Measurements from ENCODE around the gene HCFC1.

Gene HCFC1

GRCh38 chrX:153965406-153965805 lies 6.2 kb downstream of the HCFC1 start:
- H3K27ac ChIP-seq (ENCODE audit: low read length), result no peak overlapping the region
- TF ChIP-seq, protein P1, sequence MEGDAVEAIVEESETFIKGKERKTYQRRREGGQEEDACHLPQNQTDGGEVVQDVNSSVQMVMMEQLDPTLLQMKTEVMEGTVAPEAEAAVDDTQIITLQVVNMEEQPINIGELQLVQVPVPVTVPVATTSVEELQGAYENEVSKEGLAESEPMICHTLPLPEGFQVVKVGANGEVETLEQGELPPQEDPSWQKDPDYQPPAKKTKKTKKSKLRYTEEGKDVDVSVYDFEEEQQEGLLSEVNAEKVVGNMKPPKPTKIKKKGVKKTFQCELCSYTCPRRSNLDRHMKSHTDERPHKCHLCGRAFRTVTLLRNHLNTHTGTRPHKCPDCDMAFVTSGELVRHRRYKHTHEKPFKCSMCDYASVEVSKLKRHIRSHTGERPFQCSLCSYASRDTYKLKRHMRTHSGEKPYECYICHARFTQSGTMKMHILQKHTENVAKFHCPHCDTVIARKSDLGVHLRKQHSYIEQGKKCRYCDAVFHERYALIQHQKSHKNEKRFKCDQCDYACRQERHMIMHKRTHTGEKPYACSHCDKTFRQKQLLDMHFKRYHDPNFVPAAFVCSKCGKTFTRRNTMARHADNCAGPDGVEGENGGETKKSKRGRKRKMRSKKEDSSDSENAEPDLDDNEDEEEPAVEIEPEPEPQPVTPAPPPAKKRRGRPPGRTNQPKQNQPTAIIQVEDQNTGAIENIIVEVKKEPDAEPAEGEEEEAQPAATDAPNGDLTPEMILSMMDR (IDR thresholded peaks at IDR 0.05; ENCODE audit: borderline replicate concordance, extremely low read depth, low read length, poor library complexity, severe bottlenecking), result no peak
- no peak for TF ChIP-seq EZH2 (IDR thresholded peaks at IDR 0.05; ENCODE audit: borderline replicate concordance, low read depth, low read length, severe bottlenecking)

DNA sequence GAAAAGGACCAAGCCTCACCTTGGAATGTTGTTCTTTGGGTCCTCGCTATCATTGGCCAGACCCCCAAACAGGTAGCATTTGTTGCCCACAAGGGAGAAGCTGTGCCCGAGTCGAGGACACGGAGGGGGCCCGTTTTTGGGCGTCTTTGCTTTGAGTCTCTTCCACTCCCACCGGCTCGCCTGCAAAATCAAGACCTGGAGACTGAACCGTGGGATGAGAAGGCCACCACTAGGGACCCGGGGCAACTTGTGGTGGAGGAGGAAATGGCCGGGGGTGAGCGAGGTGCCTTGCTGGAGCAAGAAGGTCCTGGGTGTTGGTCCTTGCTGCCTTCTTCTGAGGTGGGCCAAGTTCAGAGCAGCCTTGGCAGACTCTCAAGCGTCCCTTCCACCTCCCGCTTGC lies 7.5 kb downstream of the HCFC1 start:
- no peak for ATAC-seq (ENCODE audit: insufficient read depth, low read depth)
- Histone ChIP-seq H2AFZ (ENCODE audit: low read depth, low read length) (no peak overlapping the region), H3K9me3 (ENCODE audit: insufficient read depth, low read length, severe bottlenecking) (no peaks in the 10 kb centered on the region), H3K9ac (ENCODE audit: low read depth, low read length) (no peak overlapping the region), H4K20me1 (ENCODE audit: insufficient read depth, low read length) (peaks cover 89% of the 10 kb centered on the region), H3K79me2 (ENCODE audit: insufficient read depth, low read length) (peaks cover 96% of the 10 kb centered on the region), H3K4me3 (ENCODE audit: low read depth in 1 of 2, low read length in 2 of 2) (no peak overlapping the region), H3K36me3 (ENCODE audit: insufficient read depth, low read length) (peaks cover 97% of the 10 kb centered on the region), H3K27me3 (ENCODE audit: insufficient read depth, low read length, poor library complexity) (no peaks in the 10 kb centered on the region), H3K4me2 (ENCODE audit: insufficient read depth, low read length) (no peak overlapping the region), H3K27ac (ENCODE audit: low read length) (no peak overlapping the region), H3K4me1 (ENCODE audit: insufficient read depth, low read length) (peaks cover 33% of the 10 kb centered on the region)
- no peak for DNase-seq
- TF ChIP-seq, protein P1 (IDR thresholded peaks at IDR 0.05; ENCODE audit: borderline replicate concordance, extremely low read depth, low read length, poor library complexity, severe bottlenecking), result no peak
- TF ChIP-seq EZH2 (IDR thresholded peaks at IDR 0.05; ENCODE audit: borderline replicate concordance, low read depth, low read length, severe bottlenecking), result no peak

More at GRCh38 chrX:153965406-153965805, 6.2 kb downstream of the HCFC1 start:
- Histone ChIP-seq H3K4me1 (ENCODE audit: insufficient read depth, low read length) (peaks cover 33% of the 10 kb centered on the region), H3K9me3 (ENCODE audit: insufficient read depth, low read length, severe bottlenecking) (no peaks in the 10 kb centered on the region), H3K36me3 (ENCODE audit: insufficient read depth, low read length) (peaks cover 93% of the 10 kb centered on the region), H4K20me1 (ENCODE audit: insufficient read depth, low read length) (peaks cover 87% of the 10 kb centered on the region), H3K4me3 (ENCODE audit: low read depth in 1 of 2, low read length in 2 of 2) (no peak overlapping the region), H3K4me2 (ENCODE audit: insufficient read depth, low read length) (peak overlapping the region; percentile 67; the same call in 1 of the 2 replicates), H3K27me3 (ENCODE audit: insufficient read depth, low read length, poor library complexity) (no peaks in the 10 kb centered on the region), H2AFZ (ENCODE audit: low read depth, low read length) (no peak overlapping the region), H3K79me2 (ENCODE audit: insufficient read depth, low read length) (peaks cover 99% of the 10 kb centered on the region), H3K9ac (ENCODE audit: low read depth, low read length) (no peak overlapping the region)
- ATAC-seq (ENCODE audit: insufficient read depth, low read depth), result no peak
- DNase-seq, result no peak

DNA sequence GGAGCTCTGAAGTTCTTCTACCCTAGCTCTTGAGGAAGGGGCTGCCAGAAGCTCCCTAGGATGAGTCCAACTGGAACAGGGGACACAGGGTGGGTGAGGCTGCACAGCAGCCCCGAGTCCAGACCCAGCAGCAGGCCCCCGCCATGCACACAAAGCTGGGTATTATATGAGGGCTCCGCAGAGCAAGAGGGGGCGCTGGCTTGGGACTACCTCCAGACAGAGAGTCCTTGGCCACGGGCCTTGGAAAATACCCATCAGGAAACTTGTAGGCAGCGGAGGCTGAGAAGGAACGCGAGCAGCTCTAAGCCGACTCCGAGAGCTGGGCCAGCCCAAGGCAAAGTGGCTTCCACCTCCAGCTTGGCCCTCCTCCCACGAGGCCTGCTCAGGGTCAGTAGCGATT lies 8.1 kb downstream of the HCFC1 start:
- H2AFZ ChIP-seq (ENCODE audit: low read depth, low read length), result no peak overlapping the region
- no peak overlapping the region for H3K4me2 ChIP-seq (ENCODE audit: insufficient read depth, low read length)
- H3K27ac ChIP-seq (ENCODE audit: low read length), result no peak overlapping the region
- ATAC-seq (ENCODE audit: insufficient read depth, low read depth), result no peak
- H3K9ac ChIP-seq (ENCODE audit: low read depth, low read length), result no peak overlapping the region
- H3K27me3 ChIP-seq (ENCODE audit: insufficient read depth, low read length, poor library complexity), result no peaks in the 10 kb centered on the region
- peaks cover 90% of the 10 kb centered on the region for H3K79me2 ChIP-seq (ENCODE audit: insufficient read depth, low read length)
- H3K4me1 ChIP-seq (ENCODE audit: insufficient read depth, low read length), result peaks cover 29% of the 10 kb centered on the region
- TF ChIP-seq EZH2 (IDR thresholded peaks at IDR 0.05; ENCODE audit: borderline replicate concordance, low read depth, low read length, severe bottlenecking), result no peak
- no peak for DNase-seq
- H3K9me3 ChIP-seq (ENCODE audit: insufficient read depth, low read length, severe bottlenecking), result no peaks in the 10 kb centered on the region
- H3K4me3 ChIP-seq (ENCODE audit: low read depth in 1 of 2, low read length in 2 of 2), result no peak overlapping the region
- H3K36me3 ChIP-seq (ENCODE audit: insufficient read depth, low read length), result peaks cover 100% of the 10 kb centered on the region
- H4K20me1 ChIP-seq (ENCODE audit: insufficient read depth, low read length), result peaks cover 90% of the 10 kb centered on the region

GRCh38 chrX:153961292-153961691 lies 10.3 kb downstream of the HCFC1 start:
- H3K27ac ChIP-seq (ENCODE audit: low read length), result no peak overlapping the region
- H3K4me3 ChIP-seq (ENCODE audit: low read depth in 1 of 2, low read length in 2 of 2), result no peak overlapping the region
- H3K9ac ChIP-seq (ENCODE audit: low read depth, low read length), result no peak overlapping the region
- H3K36me3 ChIP-seq (ENCODE audit: insufficient read depth, low read length), result peaks cover 100% of the 10 kb centered on the region
- peaks cover 7% of the 10 kb centered on the region for H3K4me1 ChIP-seq (ENCODE audit: insufficient read depth, low read length)
- peaks cover 84% of the 10 kb centered on the region for H3K79me2 ChIP-seq (ENCODE audit: insufficient read depth, low read length)
- peaks cover 83% of the 10 kb centered on the region for H4K20me1 ChIP-seq (ENCODE audit: insufficient read depth, low read length)
- DNase-seq (no peak), ATAC-seq (ENCODE audit: insufficient read depth, low read depth) (no peak)
- H2AFZ ChIP-seq (ENCODE audit: low read depth, low read length), result no peak overlapping the region
- no peak overlapping the region for H3K4me2 ChIP-seq (ENCODE audit: insufficient read depth, low read length)
- no peaks in the 10 kb centered on the region for H3K9me3 ChIP-seq (ENCODE audit: insufficient read depth, low read length, severe bottlenecking)
- TF ChIP-seq, protein P1 (IDR thresholded peaks at IDR 0.05; ENCODE audit: borderline replicate concordance, extremely low read depth, low read length, poor library complexity, severe bottlenecking), result no peak
- TF ChIP-seq EZH2 (IDR thresholded peaks at IDR 0.05; ENCODE audit: borderline replicate concordance, low read depth, low read length, severe bottlenecking), result no peak
- no peaks in the 10 kb centered on the region for H3K27me3 ChIP-seq (ENCODE audit: insufficient read depth, low read length, poor library complexity)
